HEK293T (cell line): ENCODE results near the gene URM1.

Experiments used
- BHLHE40 ChIP-seq: fragments of 450-650 bp; IDR thresholded peaks from 2 replicates; pipeline ENCODE4 v1.6.1; 2016; ENCODE audit warnings: mild to moderate bottlenecking, moderate library complexity, borderline replicate concordance
- CTBP1 ChIP-seq: fragments of 450-650 bp; IDR thresholded peaks from 2 replicates; pipeline ENCODE4 v1.6.1; 2016; ENCODE audit warnings: borderline replicate concordance
- ELF4 ChIP-seq: fragments of 450-650 bp; IDR thresholded peaks from 2 replicates; pipeline ENCODE4 v1.6.1; 2017; ENCODE audit warnings: antibody characterized with exemption
- FOXM1 ChIP-seq: fragments of 450-650 bp; IDR thresholded peaks from 2 replicates; pipeline ENCODE4 v1.6.1; 2017; ENCODE audit warnings: mild to moderate bottlenecking, borderline replicate concordance
- TARDBP ChIP-seq: fragments of 450-650 bp; IDR thresholded peaks from 2 replicates; pipeline ENCODE4 v1.6.1; 2016
- ZNF384 ChIP-seq: fragments of 450-650 bp; IDR thresholded peaks from 2 replicates; pipeline ENCODE4 v1.6.1; 2016

DNA sequence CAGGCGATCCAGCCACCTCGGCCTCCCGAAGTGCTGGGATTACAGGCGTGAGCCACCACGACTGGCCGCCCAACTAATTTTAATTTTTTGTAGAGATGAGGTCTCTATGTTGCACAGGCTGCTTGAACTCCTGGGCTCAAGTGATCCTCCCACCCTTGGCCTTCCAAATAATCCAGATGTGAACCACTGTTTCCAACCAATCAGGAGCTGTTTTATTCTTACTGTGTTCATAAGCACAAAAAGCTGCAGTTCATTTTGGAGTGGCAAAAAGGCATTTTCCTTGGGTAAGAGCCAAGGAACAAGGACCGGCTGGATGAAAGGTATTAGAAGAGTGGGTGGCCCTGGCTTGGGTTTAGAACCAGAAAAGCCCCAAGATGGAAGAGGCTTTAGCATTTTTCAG, 36.0 kb upstream of the URM1 start:
- no peak for TF ChIP-seq BHLHE40
- TF ChIP-seq ELF4: no peak
- no peak for TF ChIP-seq TARDBP
- no peak for TF ChIP-seq FOXM1
- TF ChIP-seq ZNF384: no peak
- no peak for TF ChIP-seq CTBP1
